ENCODE measurements around the gene SLC6A18.

SLC6A18 gene

GRCh38 chr5:1239505-1240251, 14.5 kb downstream of the SLC6A18 start:
- DNase-seq: no peak

GRCh38 chr5:1240496-1241260, 15.5 kb downstream of the SLC6A18 start:
- DNase-seq: no peak

- no peak for DNase-seq
These were observed 16.4 kb downstream of the SLC6A18 start for GRCh38 chr5:1241509-1242080.

- DNase-seq: no peak
These were observed 17.7 kb downstream of the SLC6A18 start for GRCh38 chr5:1242733-1243486.

GRCh38 chr5:1243487-1244130, 18.4 kb downstream of the SLC6A18 start:
- DNase-seq: no peak

GRCh38 chr5:1244255-1244654, 19.1 kb downstream of the SLC6A18 start:
- no peak for DNase-seq

- DNase-seq: no peak
These were observed 19.8 kb downstream of the SLC6A18 start for GRCh38 chr5:1244976-1245375.

- no peak for DNase-seq
These were observed 20.9 kb downstream of the SLC6A18 start for GRCh38 chr5:1245905-1246576.

GRCh38 chr5:1246711-1247431, 21.7 kb downstream of the SLC6A18 start:
- no peak for DNase-seq

GRCh38 chr5:1247811-1248210, 22.6 kb downstream of the SLC6A18 start:
- no peak for DNase-seq

- no peak for DNase-seq
These were observed 24.4 kb downstream of the SLC6A18 start for GRCh38 chr5:1249366-1250280.

GRCh38 chr5:1251678-1252580, 26.7 kb downstream of the SLC6A18 start:
- DNase-seq: no peak

GRCh38 chr5:1252681-1253080, 27.5 kb downstream of the SLC6A18 start:
- no peak for DNase-seq

GRCh38 chr5:1253456-1254105, 28.4 kb downstream of the SLC6A18 start:
- no peak for DNase-seq

GRCh38 chr5:1254196-1254595, 29.0 kb downstream of the SLC6A18 start:
- DNase-seq: no peak

GRCh38 chr5:1255081-1255561, 29.9 kb downstream of the SLC6A18 start:
- no peak for DNase-seq

GRCh38 chr5:1256776-1257175, 31.6 kb downstream of the SLC6A18 start:
- no peak for DNase-seq

- DNase-seq: no peak
These were observed 32.2 kb downstream of the SLC6A18 start for GRCh38 chr5:1257363-1257762.

- no peak for DNase-seq
These were observed 32.7 kb downstream of the SLC6A18 start for GRCh38 chr5:1257841-1258240.

All from activated CD8-positive, alpha-beta memory T cell treated with anti-CD3 and anti-CD28 coated beads, Interleukin-2, amount 50 U/mL, for 48 hours (primary cell).